Neural progenitor cell (in vitro differentiated cells): ENCODE results near the gene DHX34. TPM values are rescaled to one million over a fixed set of nuclear protein-coding genes. Genes with fewer than 3 reads are reported as not detected.

Source experiments
- DNase-seq: peaks from one replicate; pipeline ENCODE4 v3.0.0-alpha.2; 2016; ENCODE audit warnings: low spot score
- H2AFZ ChIP-seq: fragments of 200-600 bp; sonication (generic); replicated peaks from 2 replicates; pipeline ENCODE4 v1.6.1; 2016; ENCODE audit warnings: antibody characterized with exemption
- H3F3A ChIP-seq: fragments of 200-600 bp; sonication (generic); 2 replicates; pipeline ENCODE4 v1.6.1; 2016; ENCODE audit warnings: antibody characterized with exemption, low read depth
- H3K27ac ChIP-seq: fragments of 200-600 bp; sonication (generic); 2 replicates; pipeline ENCODE4 v1.5.1; 2016; ENCODE audit warnings: mild to moderate bottlenecking
- H3K27me3 ChIP-seq: fragments of 200-600 bp; sonication (generic); 2 replicates; pipeline ENCODE4 v1.6.1; 2016; ENCODE audit warnings: mild to moderate bottlenecking, moderate library complexity
- H3K36me3 ChIP-seq: fragments of 200-600 bp; sonication (generic); 2 replicates; pipeline ENCODE4 v1.5.1; 2016
- H3K4me1 ChIP-seq: fragments of 200-600 bp; sonication (generic); 2 replicates; pipeline ENCODE4 v1.6.1; 2016; ENCODE audit warnings: mixed run types
- H3K4me2 ChIP-seq: fragments of 200-600 bp; sonication (generic); 2 replicates; pipeline ENCODE4 v1.6.1; 2016
- H3K4me3 ChIP-seq: fragments of 200-600 bp; sonication (generic); 2 replicates; pipeline ENCODE4 v1.5.1; 2016
- H3K79me2 ChIP-seq: fragments of 200-600 bp; sonication (generic); 2 replicates; pipeline ENCODE4 v1.6.1; 2016; ENCODE audit warnings: low read depth
- H3K9ac ChIP-seq: fragments of 200-600 bp; sonication (generic); 2 replicates; pipeline ENCODE4 v1.6.1; 2016
- H3K9me3 ChIP-seq: fragments of 200-600 bp; sonication (generic); 2 replicates; pipeline ENCODE4 v1.5.1; 2016; ENCODE audit warnings: low read depth
- H4K20me1 ChIP-seq: fragments of 200-600 bp; sonication (generic); 2 replicates; pipeline ENCODE4 v1.6.1; 2016; ENCODE audit warnings: low read depth
- H3K27ac Mint-ChIP-seq: 3 replicates; pipeline ENCODE4 v1.8.0; 2021; ENCODE audit warnings: mixed read lengths
- H3K27me3 Mint-ChIP-seq: 2 replicates; pipeline ENCODE4 v1.8.0; 2022; ENCODE audit warnings: low read depth, mild to moderate bottlenecking, inconsistent platforms, moderate library complexity, mixed read lengths; ENCODE audit not compliant: insufficient read depth
- H3K36me3 Mint-ChIP-seq: 3 replicates; pipeline ENCODE4 v1.8.0; 2021; ENCODE audit warnings: mixed read lengths
- H3K4me1 Mint-ChIP-seq: 3 replicates; pipeline ENCODE4 v1.8.0; 2021; ENCODE audit warnings: mixed read lengths
- H3K4me3 Mint-ChIP-seq: 3 replicates; pipeline ENCODE4 v1.8.0; 2021; ENCODE audit warnings: mild to moderate bottlenecking, moderate library complexity, mixed read lengths
- H3K9me3 Mint-ChIP-seq: 3 replicates; pipeline ENCODE4 v1.8.0; 2020; ENCODE audit warnings: mixed read lengths
- CTCF ChIP-seq: fragments of 200-600 bp; sonication (generic); IDR thresholded peaks from 2 replicates; pipeline ENCODE4 v1.5.1; 2017; ENCODE audit warnings: antibody characterized with exemption, mild to moderate bottlenecking
- EZH2 ChIP-seq: fragments of 200-600 bp; sonication (generic); IDR thresholded peaks from 2 replicates; pipeline ENCODE4 v1.6.1; 2017; ENCODE audit warnings: antibody characterized with exemption, mild to moderate bottlenecking, moderate library complexity
- EZH2phosphoT487 ChIP-seq: fragments of 200-600 bp; sonication (generic); IDR thresholded peaks from 2 replicates; pipeline ENCODE4 v1.6.1; 2017; ENCODE audit warnings: antibody characterized with exemption
- total RNA-seq: library from RNA; depleted of rRNA; stranded (reverse); fragments of >200 nt; gene quantifications from 2 replicates; pipeline ENCODE4 v1.2.3, GENCODE V29; 2015; ENCODE audit warnings: low replicate concordance

The DHX34 gene
- total RNA-seq, 1 donor from 2014 or later, result 12.3 TPM

GRCh38 chr19:47339196-47339880 lies 9.8 kb upstream of the DHX34 start:
- H2AFZ ChIP-seq, result no peak overlapping the region
- H3K27ac ChIP-seq, result no peak overlapping the region
- H3K27me3 ChIP-seq, result no peaks in the 10 kb centered on the region
- Mint-ChIP-seq H3K4me3 (no peak overlapping the region), H3K9me3 (peaks cover 2% of the 10 kb centered on the region), H3K36me3 (no peaks in the 10 kb centered on the region), H3K4me1 (no peaks in the 10 kb centered on the region), H3K27me3 (peaks cover 7% of the 10 kb centered on the region), H3K27ac (no peak overlapping the region)
- H3K4me2 ChIP-seq, result no peak overlapping the region
- H3K9ac ChIP-seq, result no peak overlapping the region
- no peaks in the 10 kb centered on the region for H3F3A ChIP-seq
- H4K20me1 ChIP-seq, result no peaks in the 10 kb centered on the region
- no peaks in the 10 kb centered on the region for H3K4me1 ChIP-seq
- no peak for DNase-seq
- no peaks in the 10 kb centered on the region for H3K79me2 ChIP-seq
- no peaks in the 10 kb centered on the region for H3K36me3 ChIP-seq
- H3K9me3 ChIP-seq, result no peaks in the 10 kb centered on the region
- TF ChIP-seq CTCF (no peak), EZH2phosphoT487 (no peak), EZH2 (no peak)
- no peak overlapping the region for H3K4me3 ChIP-seq

GRCh38 chr19:47340477-47341208 lies 8.5 kb upstream of the DHX34 start:
- no peak for TF ChIP-seq EZH2phosphoT487
- TF ChIP-seq EZH2, result no peak
- TF ChIP-seq CTCF, result no peak
- H3K27me3 ChIP-seq, result no peaks in the 10 kb centered on the region
- H3K4me3 ChIP-seq, result no peak overlapping the region
- Mint-ChIP-seq H3K4me3 (no peak overlapping the region), H3K36me3 (no peaks in the 10 kb centered on the region), H3K27ac (no peak overlapping the region), H3K27me3 (peaks cover 5% of the 10 kb centered on the region), H3K9me3 (peaks cover 2% of the 10 kb centered on the region), H3K4me1 (no peaks in the 10 kb centered on the region)
- H3F3A ChIP-seq, result no peaks in the 10 kb centered on the region
- H3K4me2 ChIP-seq, result no peak overlapping the region
- H3K9ac ChIP-seq, result no peak overlapping the region
- no peak overlapping the region for H3K27ac ChIP-seq
- H3K36me3 ChIP-seq, result no peaks in the 10 kb centered on the region
- no peaks in the 10 kb centered on the region for H4K20me1 ChIP-seq
- H3K4me1 ChIP-seq, result no peaks in the 10 kb centered on the region
- no peaks in the 10 kb centered on the region for H3K9me3 ChIP-seq
- DNase-seq, result no peak
- no peaks in the 10 kb centered on the region for H3K79me2 ChIP-seq
- no peak overlapping the region for H2AFZ ChIP-seq

- peaks cover 5% of the 10 kb centered on the region for H3K27me3 Mint-ChIP-seq
- no peak overlapping the region for H3K27ac ChIP-seq
- no peaks in the 10 kb centered on the region for H4K20me1 ChIP-seq
- no peaks in the 10 kb centered on the region for H3K36me3 Mint-ChIP-seq
- no peak overlapping the region for H3K9ac ChIP-seq
- no peaks in the 10 kb centered on the region for H3K36me3 ChIP-seq
- H2AFZ ChIP-seq, result no peak overlapping the region
- H3K27me3 ChIP-seq, result no peaks in the 10 kb centered on the region
- TF ChIP-seq CTCF (no peak), EZH2 (no peak), EZH2phosphoT487 (no peak)
- no peak for DNase-seq
- H3K79me2 ChIP-seq, result no peaks in the 10 kb centered on the region
- no peaks in the 10 kb centered on the region for H3F3A ChIP-seq
- no peak overlapping the region for H3K4me3 ChIP-seq
- no peak overlapping the region for H3K4me2 ChIP-seq
- H3K27ac Mint-ChIP-seq, result no peak overlapping the region
- no peaks in the 10 kb centered on the region for H3K4me1 ChIP-seq
- H3K4me1 Mint-ChIP-seq, result no peaks in the 10 kb centered on the region
- H3K9me3 ChIP-seq, result no peaks in the 10 kb centered on the region
- H3K4me3 Mint-ChIP-seq, result no peak overlapping the region
- H3K9me3 Mint-ChIP-seq, result peaks cover 2% of the 10 kb centered on the region
These were observed 7.4 kb upstream of the DHX34 start for GRCh38 chr19:47341734-47342133.
